ENCODE data around the gene GPR142.
"Not testable (repeated sequence)": the region's sequence is repeated elsewhere in the genome, so short reads cannot be mapped to it uniquely, and the experiment has no call there.

GPR142 gene

DNA sequence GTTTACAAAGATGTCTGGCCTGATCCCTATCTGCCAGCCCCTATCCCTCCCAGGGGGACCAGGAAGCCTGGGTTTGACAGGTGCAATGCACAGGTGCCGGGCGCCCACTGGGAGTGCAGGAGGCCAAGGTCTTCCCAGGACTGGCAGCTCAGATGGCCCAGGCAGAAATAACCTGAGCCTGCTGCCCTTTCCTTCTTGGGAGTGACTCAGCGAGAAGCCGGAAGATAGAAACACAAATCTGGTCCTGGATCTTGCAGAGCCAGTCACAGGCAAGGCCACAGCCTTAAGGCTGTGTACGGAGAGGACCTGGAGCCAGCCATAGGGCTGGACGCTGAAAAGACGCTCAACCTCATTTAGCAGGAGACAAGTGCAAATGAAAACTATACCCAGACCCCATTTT is 27.7 kb downstream of the GPR142 start:
- DNase-seq, result no peak

DNA sequence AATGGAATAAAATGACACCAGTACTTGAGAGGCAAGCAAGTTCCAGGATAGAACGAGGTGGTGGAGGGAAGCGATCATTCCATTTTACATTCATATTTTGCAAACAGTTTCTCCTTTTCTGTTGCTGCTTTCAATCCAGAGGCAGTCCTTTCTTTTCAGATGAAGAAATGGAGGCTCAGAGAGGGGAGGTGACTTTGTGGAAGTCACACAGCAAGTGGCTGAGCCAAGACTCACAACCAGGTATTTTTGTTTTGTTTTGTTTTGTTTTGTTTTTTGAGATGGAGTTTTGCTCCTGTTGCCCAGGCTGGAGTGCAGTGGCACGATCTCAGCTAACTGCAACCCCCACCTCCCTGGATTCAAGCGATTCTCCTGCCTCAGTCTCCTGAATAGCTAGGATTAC is 29.3 kb downstream of the GPR142 start:
- no peak for DNase-seq

DNA sequence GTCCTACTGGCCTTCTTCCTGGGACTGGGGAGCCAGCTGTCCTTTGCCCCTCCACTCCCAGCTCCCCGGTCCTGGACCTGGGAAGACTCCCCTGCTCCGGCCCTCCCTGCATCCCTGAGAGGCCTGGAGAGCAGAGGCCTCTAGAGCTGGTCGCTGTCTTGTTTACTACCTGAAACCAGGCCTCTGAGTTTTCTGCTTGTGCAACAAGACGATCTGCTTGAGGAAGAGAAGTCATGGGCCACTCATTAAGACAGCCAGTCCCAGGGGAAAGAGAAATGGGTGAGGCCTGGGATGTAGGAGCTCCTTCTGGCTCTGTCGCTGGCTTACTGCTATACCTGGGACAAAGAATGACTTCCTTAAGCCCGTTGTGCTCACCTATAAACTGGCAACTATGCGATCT is 34.7 kb downstream of the GPR142 start:
- no peak for DNase-seq

DNA sequence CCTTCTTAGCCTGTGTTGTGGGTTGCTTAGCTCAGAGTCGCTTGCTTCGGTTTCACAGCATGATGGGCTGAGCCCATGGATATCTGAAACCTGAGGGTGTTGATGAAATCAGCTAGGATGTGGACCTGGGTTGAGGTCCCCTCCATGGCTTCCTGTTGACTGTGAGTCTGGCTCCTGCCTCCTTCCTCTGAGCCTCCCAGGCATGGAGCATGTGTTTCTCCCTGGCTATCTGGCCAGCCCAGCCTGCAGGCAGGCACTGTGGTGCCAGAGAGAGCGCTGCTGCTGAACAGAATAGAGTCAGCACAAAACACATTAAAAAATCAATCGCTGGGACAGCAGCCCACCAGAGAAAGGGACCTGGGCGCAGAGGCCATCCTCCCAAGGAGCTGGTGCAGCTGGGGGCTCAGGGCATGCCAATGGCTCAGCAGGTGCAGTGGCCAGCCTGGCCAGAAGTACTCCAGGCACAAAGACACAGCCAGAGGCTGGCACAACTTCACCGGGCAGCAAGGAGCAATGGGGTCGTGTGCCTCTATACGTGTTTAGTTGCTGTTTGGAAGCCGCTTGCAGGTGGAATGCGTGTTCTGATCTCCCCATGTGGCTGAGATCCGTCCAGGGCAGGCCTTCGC is 36.3 kb downstream of the GPR142 start:
- DNase-seq, result no peak

DNA sequence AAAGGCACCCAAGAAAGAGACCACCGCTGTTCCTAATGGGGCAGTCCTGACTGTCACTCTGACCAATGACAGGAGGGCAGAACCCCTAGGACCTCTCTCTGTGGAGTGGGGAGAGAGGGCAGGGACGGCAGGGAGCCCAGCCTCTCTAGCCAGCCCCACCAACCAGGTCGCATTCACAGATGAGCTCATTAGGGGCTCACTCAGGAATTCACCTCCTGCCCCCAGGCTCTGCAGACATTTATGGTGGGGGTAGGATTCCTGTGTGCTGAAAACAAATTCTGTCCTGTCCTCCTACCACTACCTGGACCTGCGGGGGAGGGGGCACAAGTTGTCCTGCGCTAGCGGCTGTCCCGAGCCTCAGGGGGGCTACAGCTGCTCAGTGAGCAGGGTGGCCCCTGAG is 36.9 kb downstream of the GPR142 start:
- no peak for DNase-seq

DNA sequence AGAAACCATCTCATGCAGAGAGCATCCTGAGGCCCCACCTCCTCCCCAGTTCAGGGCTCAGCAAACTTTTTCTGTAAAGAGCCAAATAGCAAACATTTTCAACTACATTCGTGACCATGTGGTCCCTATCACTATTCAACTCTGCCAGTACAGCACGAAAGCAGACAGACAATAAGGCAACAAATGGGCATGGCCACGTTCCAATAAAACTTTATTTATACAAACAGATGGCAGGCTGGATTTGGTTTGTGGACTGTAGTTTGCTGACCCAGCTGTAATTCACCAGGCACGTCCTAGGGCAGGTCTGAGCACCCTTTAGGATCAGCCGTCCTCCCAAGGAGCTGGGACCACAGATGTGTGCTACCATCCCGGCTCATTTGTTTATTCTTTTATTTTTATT is 37.5 kb downstream of the GPR142 start:
- DNase-seq, result no peak

DNA sequence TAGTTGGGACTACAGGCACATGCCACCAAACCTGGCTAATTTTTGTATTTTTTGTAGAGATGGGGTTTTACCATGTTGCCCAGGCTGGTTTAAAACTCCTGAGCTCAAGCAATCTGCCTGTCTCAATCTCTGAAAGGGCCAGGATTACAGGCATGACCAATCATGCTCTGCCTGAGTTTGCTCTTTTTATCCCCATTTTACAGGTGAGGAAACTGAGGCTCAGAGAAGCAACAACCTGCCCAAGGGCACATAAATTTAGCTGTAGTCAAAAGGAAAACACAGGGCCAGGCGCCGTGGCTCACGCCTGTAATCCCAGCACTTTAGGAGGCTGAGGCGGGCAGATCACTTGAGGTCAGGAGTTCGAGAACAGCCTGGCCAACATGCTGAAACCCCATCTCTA is 38.0 kb downstream of the GPR142 start:
- not testable (repeated sequence) for DNase-seq

DNA sequence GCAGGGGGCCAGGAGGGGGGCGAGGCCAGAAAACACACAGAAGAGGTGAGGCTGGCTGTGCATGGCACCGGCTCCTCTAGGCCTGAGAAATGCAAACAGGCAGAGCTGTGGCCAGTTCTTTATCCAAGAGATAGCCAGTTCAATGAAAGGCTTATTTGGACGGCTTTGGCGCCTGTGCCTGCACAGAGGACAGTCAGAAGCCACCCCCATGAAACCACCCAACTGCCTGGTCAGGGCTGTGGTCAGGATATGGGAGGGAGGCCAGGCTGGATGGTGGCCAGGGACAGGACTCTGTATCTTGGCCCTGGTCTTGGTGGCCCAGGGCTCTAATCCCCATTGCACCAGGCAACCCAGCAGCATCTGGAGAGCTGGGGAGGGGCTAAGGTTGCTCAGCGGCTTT is 40.1 kb downstream of the GPR142 start:
- no peak for DNase-seq

DNA sequence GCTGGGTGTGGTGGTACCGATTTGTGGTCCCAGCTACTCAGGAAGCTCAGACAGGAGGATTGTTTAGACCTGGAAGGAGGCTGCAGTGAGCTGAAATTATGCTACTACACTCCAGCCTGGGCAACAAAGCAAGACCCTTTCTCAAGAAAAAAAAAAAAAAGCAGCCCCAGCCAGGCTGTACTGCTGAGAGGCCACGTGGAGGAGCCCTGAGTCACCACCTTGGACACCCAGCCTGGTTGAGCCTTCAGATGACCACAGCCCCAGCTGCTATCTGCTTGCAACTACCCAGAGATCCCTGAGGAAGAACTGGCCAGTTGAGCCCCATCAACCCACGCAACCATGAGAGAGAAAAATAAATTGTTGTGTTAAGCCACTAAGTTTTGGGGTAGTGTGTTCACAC is 41.0 kb downstream of the GPR142 start:
- DNase-seq, result no peak

DNA sequence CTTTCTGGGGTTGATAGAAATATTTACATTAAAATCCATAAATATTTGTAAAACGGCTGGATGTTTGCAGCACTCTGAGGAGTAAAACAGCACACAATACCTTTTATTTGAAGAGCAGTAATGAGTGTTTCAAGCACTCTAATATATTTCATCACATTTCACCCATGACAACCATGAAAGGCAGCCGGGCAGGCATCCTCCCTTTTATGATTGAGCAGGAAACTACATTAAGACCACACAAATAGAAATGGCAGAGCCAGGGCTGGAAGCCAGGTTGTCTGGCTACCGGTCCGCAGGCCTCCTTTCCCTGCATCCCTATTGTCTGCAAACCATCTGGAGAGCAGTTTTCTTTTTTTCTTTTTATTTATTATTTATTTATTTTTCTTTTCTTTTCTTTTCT is 41.5 kb downstream of the GPR142 start:
- DNase-seq, result no peak

DNA sequence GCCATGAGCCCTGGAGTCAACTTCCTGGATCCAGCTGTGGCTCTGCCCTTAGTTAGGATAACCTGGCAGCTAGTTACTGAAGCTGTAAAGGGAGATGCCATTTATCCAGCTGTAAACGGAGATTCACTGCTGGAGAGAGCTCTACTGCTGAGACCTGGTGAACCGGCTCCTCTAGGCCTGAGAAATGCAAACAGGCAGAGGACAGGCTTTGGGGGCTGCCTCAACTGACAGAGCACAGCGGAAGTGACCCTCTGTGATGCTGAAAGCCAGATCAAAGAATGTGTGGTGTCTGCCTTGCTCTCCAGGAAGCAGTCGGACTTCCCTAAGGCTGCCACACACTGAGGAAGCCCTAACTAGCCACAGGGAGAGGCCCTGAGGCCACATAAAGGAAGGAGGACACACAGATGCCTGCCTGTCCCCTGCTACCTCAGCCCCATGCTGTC is 42.7 kb downstream of the GPR142 start:
- DNase-seq, result no peak

DNA sequence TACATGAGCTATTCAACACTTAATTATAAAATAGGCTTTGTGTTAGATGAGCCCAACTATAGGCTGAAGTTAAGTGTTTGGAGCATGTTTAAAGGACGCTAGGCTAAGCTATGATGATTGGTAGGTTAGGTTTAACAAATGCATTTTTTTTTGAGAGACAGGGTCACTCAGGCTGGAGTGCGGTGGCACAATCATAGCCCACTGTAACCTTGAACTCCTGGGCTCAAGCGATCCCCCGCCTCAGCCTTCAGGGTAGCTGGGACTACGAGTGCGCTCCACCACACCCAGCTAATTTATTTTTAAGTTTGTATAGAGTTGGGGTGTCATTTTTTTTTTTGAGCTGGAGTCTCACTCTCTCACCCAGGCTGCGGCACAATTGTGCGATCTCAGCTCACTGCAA is 45.3 kb downstream of the GPR142 start:
- no peak for DNase-seq

DNA sequence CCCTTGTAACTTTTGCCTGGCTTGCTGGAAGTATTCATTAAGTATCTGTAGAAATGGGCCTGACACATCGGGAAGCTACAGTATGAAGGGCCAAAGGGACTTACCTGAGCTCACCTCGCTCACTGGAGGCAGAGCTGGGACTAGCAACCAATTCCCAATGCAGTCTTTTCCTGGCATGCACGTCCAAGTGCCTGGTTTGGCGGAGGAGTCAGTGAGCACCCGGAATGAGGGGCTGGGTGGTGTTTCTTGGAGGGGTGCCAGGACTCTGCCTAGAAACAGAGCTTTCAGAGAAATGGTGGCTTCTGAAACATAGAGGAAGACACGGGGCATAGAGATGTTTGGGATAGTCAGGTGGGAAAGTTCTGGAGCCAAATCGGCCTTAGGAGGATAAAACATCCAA is 46.2 kb downstream of the GPR142 start:
- DNase-seq, result no peak

DNA sequence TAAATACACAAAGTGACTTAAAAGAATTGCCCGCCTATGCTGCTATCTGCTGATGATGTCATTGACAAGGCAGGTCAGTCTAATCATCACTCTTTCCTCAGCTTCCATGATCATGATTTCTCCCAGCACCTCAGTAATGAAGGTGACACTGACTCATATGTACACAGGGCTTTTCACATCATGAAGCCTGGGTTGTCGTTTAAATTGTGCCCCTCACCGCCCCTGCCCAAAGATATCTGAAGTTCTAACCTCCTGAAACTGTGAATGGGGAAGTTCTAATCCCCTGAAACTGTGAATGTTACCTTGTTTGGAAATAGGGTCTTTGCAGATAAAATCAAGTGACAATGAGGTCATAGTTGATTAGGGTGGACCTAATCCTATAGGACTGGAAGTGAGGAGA is 47.2 kb downstream of the GPR142 start:
- no peak for DNase-seq

DNA sequence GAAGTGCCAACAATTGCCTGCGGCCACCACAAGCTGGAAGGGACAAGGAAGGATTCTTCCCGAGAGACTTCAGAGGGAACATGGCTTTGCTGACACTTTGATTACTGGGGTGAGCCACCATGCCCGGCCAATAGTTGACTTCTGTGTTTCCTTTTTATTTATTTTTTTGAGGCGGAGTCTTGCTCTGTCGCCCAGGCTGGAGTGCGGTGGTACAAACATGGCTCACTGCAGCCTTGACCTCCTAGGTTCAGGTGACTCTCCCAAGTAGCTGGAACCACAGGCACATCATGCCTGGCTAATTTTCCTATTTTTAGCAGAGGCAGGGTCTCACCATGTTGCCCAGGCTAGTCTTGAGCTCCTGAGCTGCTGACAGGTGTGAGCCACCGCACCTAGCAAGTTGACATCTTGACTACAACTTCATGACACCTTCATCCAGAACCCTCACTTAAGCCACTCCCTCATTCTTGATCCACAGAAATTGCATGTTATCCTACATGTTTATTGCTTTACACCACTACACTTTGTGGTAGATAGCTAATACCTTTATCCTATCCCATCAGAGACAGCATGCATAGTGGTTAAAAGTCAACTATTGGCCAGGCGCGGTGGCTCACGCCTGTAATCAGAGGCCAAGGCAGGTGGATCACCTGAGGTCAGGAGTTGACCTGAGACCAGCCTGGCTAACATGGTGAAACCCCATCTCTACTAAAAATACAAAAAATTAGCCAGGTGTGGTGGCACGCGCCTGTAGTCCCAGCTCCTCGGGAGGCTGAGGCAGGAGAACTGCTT is 48.5 kb downstream of the GPR142 start:
- no peak for DNase-seq

DNA sequence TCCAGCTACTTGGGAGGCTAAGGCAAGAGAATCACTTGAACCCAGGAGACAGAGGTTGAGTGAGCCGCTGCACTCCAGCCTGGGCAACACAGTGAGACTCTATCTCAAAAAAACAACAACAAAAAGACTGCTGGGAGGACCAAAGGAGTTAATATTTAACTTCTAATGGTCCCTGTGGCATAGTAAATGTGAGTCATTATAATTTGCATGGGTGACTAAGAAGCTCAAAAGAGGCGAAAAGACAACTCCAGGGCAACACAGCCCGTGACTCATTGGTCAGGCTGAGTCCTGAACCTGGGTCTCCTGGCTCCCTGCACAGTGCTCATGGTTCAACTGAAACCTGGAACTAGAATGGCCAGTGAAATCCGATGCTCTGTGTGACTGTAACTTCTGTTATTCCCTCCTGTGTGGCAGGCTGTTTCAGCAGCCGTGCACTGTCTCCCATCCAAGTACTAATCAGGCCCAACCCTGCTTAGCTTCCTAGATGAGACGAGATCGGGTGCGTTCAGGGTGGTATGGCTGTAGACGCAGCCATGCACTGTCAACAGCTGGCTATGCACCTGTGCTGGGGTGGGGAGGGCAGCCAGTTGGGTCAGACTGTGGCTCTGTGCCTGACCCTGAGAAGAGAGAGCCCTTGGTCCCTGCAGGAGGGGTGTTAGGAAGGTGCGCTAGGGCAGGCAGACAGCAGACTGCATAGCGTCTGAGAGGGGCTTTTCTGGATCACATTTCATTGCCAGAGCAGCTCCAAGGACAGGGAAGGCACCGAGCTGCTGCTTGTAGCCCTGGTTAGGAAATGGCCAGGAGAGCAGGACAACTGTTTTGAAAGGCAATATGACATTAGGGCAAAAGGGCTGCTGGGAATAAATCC is 50.1 kb downstream of the GPR142 start:
- DNase-seq, result no peak

DNA sequence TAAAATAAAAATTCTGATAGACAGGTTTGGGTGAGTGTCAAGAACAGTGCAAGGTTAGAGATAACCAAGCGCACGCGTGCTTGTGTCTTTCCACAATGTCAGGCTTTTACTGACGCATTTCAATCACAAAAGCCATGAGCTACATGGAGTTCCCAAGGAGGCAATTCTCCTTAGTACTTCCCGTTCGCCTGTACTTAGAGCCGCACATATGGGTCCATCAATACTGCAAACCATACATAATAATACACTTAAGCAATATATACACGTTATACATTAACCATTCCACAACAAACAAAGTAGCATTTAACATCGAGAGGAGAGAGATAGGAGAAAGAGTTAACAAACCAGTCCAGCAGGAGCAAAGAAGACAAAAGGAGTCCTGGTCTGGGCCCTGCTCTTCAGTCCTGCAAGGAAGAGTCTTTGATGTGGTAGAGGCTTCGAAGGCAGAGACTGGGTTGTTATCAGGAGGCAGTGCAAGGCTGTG is 52.7 kb downstream of the GPR142 start:
- no peak for DNase-seq
